CD14-positive monocyte (primary cell): ENCODE measurements around the gene GAMT. TPM values are rescaled to one million over a fixed set of nuclear protein-coding genes. Genes with fewer than 3 reads are reported as not detected.

Source experiments
- DNase-seq, 3 donors: peaks; one replicate each; pipeline ENCODE4 v3.0.0-alpha.2; 2011 to 2022
- H2AFZ ChIP-seq: 2 replicates; pipeline ENCODE4 v1.6.0; 2012; ENCODE audit warnings: mild to moderate bottlenecking, low read depth, low read length, inconsistent platforms; ENCODE audit not compliant: insufficient read depth, poor library complexity, severe bottlenecking
- H3K27ac ChIP-seq, 2 donors: 1 replicate in 1 of 2; 2 replicates in 1 of 2; pipeline ENCODE4 v1.5.1; 2012 to 2013; ENCODE audit warnings: low read length in 2 of 2, control low read depth in 1 of 2, inconsistent platforms in 1 of 2, low read depth in 1 of 2, mild to moderate bottlenecking in 1 of 2
- H3K27me3 ChIP-seq, 2 donors: one replicate each; pipeline versions ENCODE4 v1.6.0 to v1.6.1; 2011 to 2013; ENCODE audit warnings: low read length in 2 of 2; ENCODE audit not compliant: control insufficient read depth in 2 of 2, insufficient read depth in 2 of 2
- H3K36me3 ChIP-seq, 2 donors: replicated peaks in 1 of 2; 1 replicate in 1 of 2; 2 replicates in 1 of 2; pipeline versions ENCODE4 v1.5.1 to v1.6.1; 2012 to 2013; ENCODE audit warnings: low read length in 2 of 2, control low read depth in 1 of 2, inconsistent platforms in 1 of 2, mild to moderate bottlenecking in 1 of 2; ENCODE audit not compliant: insufficient read depth in 2 of 2, control insufficient read depth in 1 of 2
- H3K4me1 ChIP-seq, 2 donors: 1 replicate in 1 of 2; 2 replicates in 1 of 2; pipeline versions ENCODE4 v1.5.1 to v1.6.1; 2012 to 2013; ENCODE audit warnings: low read length in 2 of 2, control low read depth in 1 of 2, inconsistent platforms in 1 of 2, mild to moderate bottlenecking in 1 of 2, moderate library complexity in 1 of 2; ENCODE audit not compliant: insufficient read depth in 2 of 2, control insufficient read depth in 1 of 2
- H3K4me2 ChIP-seq: replicated peaks from 2 replicates; pipeline ENCODE3; 2012; ENCODE audit warnings: low read length, moderate library complexity, mild to moderate bottlenecking; ENCODE audit not compliant: poor library complexity, severe bottlenecking; ENCODE audit errors: extremely low read depth
- H3K4me3 ChIP-seq, 3 experiments: fragments of 200-600 bp in 1 of 3; sonication (generic) in 1 of 3; replicated peaks in 1 of 3; 1 replicate in 2 of 3; 2 replicates in 1 of 3; pipeline ENCODE4 v1.5.1; 2011 to 2013; ENCODE audit warnings: low read length in 3 of 3, mild to moderate bottlenecking in 3 of 3, control low read depth in 2 of 3, low read depth in 2 of 3, inconsistent platforms in 1 of 3, moderate library complexity in 1 of 3
- H3K79me2 ChIP-seq: 2 replicates; pipeline ENCODE4 v1.6.0; 2012; ENCODE audit warnings: mild to moderate bottlenecking, control low read depth, inconsistent platforms, low read length, moderate library complexity; ENCODE audit not compliant: insufficient read depth
- H3K9ac ChIP-seq: 2 replicates; pipeline ENCODE4 v1.6.0; 2017; ENCODE audit warnings: low read length, mild to moderate bottlenecking; ENCODE audit not compliant: insufficient read depth, poor library complexity, severe bottlenecking
- H3K9me3 ChIP-seq, 2 donors: replicated peaks in 1 of 2; 1 replicate in 1 of 2; 2 replicates in 1 of 2; pipeline versions ENCODE4 v1.5.1 to v1.6.1; 2012 to 2013; ENCODE audit warnings: low read length in 2 of 2, control low read depth in 1 of 2; ENCODE audit not compliant: control insufficient read depth in 1 of 2, insufficient read depth in 1 of 2
- H4K20me1 ChIP-seq: 2 replicates; pipeline ENCODE4 v1.6.0; 2012; ENCODE audit warnings: mild to moderate bottlenecking, low read length, control low read depth, moderate library complexity; ENCODE audit not compliant: insufficient read depth
- H3K27ac Mint-ChIP-seq, 7 donors: one replicate each; pipeline ENCODE4 v1.8.0; 2020; ENCODE audit warnings: mild to moderate bottlenecking in 7 of 7, mixed read lengths in 7 of 7, moderate library complexity in 6 of 7, inconsistent platforms in 2 of 7
- H3K27me3 Mint-ChIP-seq, 3 donors: one replicate each; pipeline ENCODE4 v1.8.0; 2021 to 2022; ENCODE audit warnings: low read depth in 3 of 3, mild to moderate bottlenecking in 3 of 3, mixed read lengths in 3 of 3, moderate library complexity in 3 of 3, inconsistent platforms in 1 of 3
- H3K36me3 Mint-ChIP-seq, 2 donors: one replicate each; pipeline ENCODE4 v1.8.0; 2020; ENCODE audit warnings: mixed read lengths in 2 of 2, inconsistent platforms in 1 of 2, mild to moderate bottlenecking in 1 of 2
- H3K4me1 Mint-ChIP-seq: one replicate; pipeline ENCODE4 v1.8.0; 2020; ENCODE audit warnings: mild to moderate bottlenecking, mixed read lengths
- H3K4me3 Mint-ChIP-seq, 2 donors: one replicate each; pipeline ENCODE4 v1.8.0; 2020; ENCODE audit warnings: mild to moderate bottlenecking in 2 of 2, mixed read lengths in 2 of 2, moderate library complexity in 1 of 2
- H3K9me3 Mint-ChIP-seq, 7 donors: one replicate each; pipeline ENCODE4 v1.8.0; 2020 to 2022; ENCODE audit warnings: mixed read lengths in 7 of 7, mild to moderate bottlenecking in 6 of 7, moderate library complexity in 6 of 7, inconsistent platforms in 2 of 7
- CTCF ChIP-seq: fragments of 200-600 bp; IDR thresholded peaks from one replicate; pipeline ENCODE4 v1.8.0; 2022; ENCODE audit warnings: antibody characterized with exemption, mild to moderate bottlenecking
- WGBS: methylation state at CpG from one replicate; pipeline ENCODE4 v1.1.5; 2013; ENCODE audit warnings: missing lambda C conversion rate; ENCODE audit not compliant: insufficient coverage; 5-methylcytosine and 5-hydroxymethylcytosine counted together
- intact Hi-C, 2 donors: fragments of 100-400 bp; cut with micrococcal nuclease; formaldehyde crosslinking; loops; one replicate each; pipeline versions ENCODE4 v1.15.0 to v1.15.1; 2023
- polyA plus RNA-seq, 3 donors: library from polyadenylated mRNA; depleted of rRNA in 1 of 3; unstranded in 2 of 3; stranded (reverse) in 1 of 3; fragments of 300-500 nt in 2 of 3; fragments of >200 nt in 1 of 3; fragmentation: Illumina TruSeq in 2 of 3; gene quantifications; 1 replicate in 2 of 3; 2 replicates in 1 of 3; pipeline ENCODE4 v1.2.3, GENCODE V29; 2012 to 2021

Gene GAMT
- polyA plus RNA-seq, 3 donors, result 0.95 to 1.3 (median 0.96) TPM

DNA sequence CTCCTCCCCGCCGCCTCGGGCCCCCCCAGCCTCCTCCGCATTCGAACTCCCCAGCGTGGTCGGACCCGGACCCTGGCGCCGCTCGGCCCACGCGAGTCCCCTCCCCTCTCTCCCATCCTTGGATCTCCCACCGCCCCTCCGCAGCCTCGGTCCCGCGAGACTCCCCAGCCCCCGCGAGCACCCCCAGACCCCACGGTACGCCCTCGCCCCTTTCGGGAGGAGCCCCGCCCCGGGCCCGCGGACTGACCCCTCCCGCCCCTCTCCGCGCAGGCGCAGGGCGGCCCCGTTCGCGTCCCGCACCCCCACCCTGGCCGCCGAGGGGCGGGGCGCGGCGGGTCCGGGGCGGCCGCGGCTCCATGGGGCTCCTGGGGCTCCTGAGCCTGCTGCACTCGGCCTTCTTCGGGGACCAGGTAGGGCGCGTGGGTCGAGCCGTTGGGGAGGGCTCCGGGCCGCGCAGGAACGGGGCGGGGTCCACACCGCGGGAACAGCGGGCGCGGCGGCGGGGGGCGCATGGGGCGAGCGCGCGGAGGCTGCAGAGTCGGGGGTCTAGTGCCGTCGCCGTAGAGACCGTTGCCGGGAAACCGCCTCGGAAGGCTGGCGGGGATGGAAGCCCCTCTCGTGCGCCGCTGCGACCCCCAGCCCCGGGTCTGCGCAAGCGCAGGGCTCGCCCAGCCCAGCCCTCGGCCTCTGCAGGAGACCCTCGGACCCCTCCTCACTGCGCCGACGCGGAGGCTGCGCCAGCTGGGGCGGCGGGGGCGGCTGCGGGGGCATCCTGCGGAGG is 44.8 kb upstream of the GAMT start:
- intact Hi-C loops, result loop anchor here in 1 of 2 donors (10.0 kb wide), 1 partner anchor 69 kb away; the partner anchor contains the start of gene ADAMTSL5
- Histone ChIP-seq H3K4me3 (no peak overlapping the region), H3K9me3 (peaks cover 0 to 23% of the 10 kb centered on the region in 2 donors), H3K4me1 (peaks cover 14 to 32% of the 10 kb centered on the region in 2 donors), H2AFZ (no peak overlapping the region), H3K36me3 (peaks cover 11 to 17% of the 10 kb centered on the region in 2 donors), H3K4me2 (peak overlapping the region; percentile 87), H3K9ac (no peak overlapping the region), H3K27me3 (peaks cover 40 to 61% of the 10 kb centered on the region in 2 donors), H3K27ac (no peak overlapping the region), H4K20me1 (peaks cover 60% of the 10 kb centered on the region), H3K79me2 (peaks cover 1% of the 10 kb centered on the region)
- H3K4me3 Mint-ChIP-seq, result no peak overlapping the region
- peaks cover 17% of the 10 kb centered on the region for H3K4me1 Mint-ChIP-seq
- DNase-seq, result no peak
- H3K27ac Mint-ChIP-seq, result no peak overlapping the region
- H3K36me3 Mint-ChIP-seq, result peaks cover 17 to 25% of the 10 kb centered on the region in 2 donors
- WGBS, result 1% methylated on average over 94 of the region's 99 CpGs
- TF ChIP-seq CTCF, result no peak
- H3K9me3 Mint-ChIP-seq, result peaks cover 0 to 27% (median 15%) of the 10 kb centered on the region in 7 donors
- H3K27me3 Mint-ChIP-seq, result peaks cover 48 to 72% (median 52%) of the 10 kb centered on the region in 3 donors

- WGBS, result 4% methylated on average over 67 of the region's 70 CpGs
- H3K9me3 ChIP-seq, result peaks cover 0 to 18% of the 10 kb centered on the region in 2 donors
- H3K4me1 Mint-ChIP-seq, result peaks cover 20% of the 10 kb centered on the region
- peaks cover 24 to 27% of the 10 kb centered on the region in 2 donors for H3K36me3 Mint-ChIP-seq
- peaks cover 14 to 32% of the 10 kb centered on the region in 2 donors for H3K4me1 ChIP-seq
- intact Hi-C loops, result loop anchor here in 1 of 2 donors (10.0 kb wide), 1 partner anchor 69 kb away; the partner anchor contains the start of gene ADAMTSL5
- peaks cover 18 to 25% of the 10 kb centered on the region in 2 donors for H3K36me3 ChIP-seq
- H3K27me3 Mint-ChIP-seq, result peaks cover 40 to 65% (median 44%) of the 10 kb centered on the region in 3 donors
- peak overlapping the region; percentile 69 to 87 for H3K4me3 Mint-ChIP-seq
- peak; percentile 96 for TF ChIP-seq CTCF
- DNase-seq, result peak; percentile 39 to 61 (median 59)
- peak overlapping the region; percentile 1 to 74 (median 37) for H3K4me3 ChIP-seq
- H3K79me2 ChIP-seq, result peaks cover 7% of the 10 kb centered on the region
- H2AFZ ChIP-seq, result peak overlapping the region; percentile 82
- no peak overlapping the region for H3K27ac ChIP-seq
- H3K27me3 ChIP-seq, result peaks cover 33 to 53% of the 10 kb centered on the region in 2 donors
- peaks cover 0 to 21% (median 11%) of the 10 kb centered on the region in 7 donors for H3K9me3 Mint-ChIP-seq
- H3K27ac Mint-ChIP-seq, result no peak overlapping the region
- peak overlapping the region; percentile 87 for H3K4me2 ChIP-seq
- H3K9ac ChIP-seq, result peak overlapping the region; percentile 57
- peaks cover 68% of the 10 kb centered on the region for H4K20me1 ChIP-seq
Measured at GRCh38 chr19:1445185-1445931, 44.0 kb upstream of the GAMT start.
